ENCODE results near the gene DPP6. TPM values are rescaled to one million over a fixed set of nuclear protein-coding genes. Genes with fewer than 3 reads are reported as not detected.

The DPP6 gene
- total and polyA plus RNA-seq, 10 donors, result 0.11 to 8.7 (median 3.0) TPM

DNA sequence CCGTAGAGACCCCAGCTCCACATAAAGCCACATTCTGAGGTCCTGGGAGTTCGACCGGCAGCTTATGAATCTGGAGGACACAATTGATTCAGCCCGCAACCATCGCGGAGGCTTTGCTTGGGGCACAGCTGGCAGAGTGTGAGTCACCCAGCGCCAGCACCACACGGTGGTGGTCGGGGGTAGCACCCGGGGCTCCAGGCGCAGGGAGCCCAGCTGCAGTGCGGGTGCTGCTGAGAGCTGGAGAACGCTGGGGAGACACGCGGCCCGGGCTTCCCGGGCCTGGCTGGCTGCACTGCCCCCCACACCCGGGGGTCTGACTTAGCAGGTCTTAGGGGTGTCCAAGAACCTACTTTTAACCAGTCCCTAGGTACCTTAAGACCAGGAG lies 862.8 kb downstream of the DPP6 start:
- peaks cover 0 to 10% (median 2%) of the 10 kb centered on the region in 8 donors for H3K9me3 ChIP-seq
- WGBS, 5 donors, result 65 to 81% (median 74%) methylated on average over 6 to 18 of the region's 18 CpGs
- no peak overlapping the region for H3K4me3 ChIP-seq
- H3K36me3 ChIP-seq, result no peaks in the 10 kb centered on the region
- H3K27me3 ChIP-seq (replicated peaks in 1 of 7), result peaks cover 0 to 48% (median 13%) of the 10 kb centered on the region in 7 donors
- no peak overlapping the region for H3K27ac ChIP-seq
- no peak for TF ChIP-seq POLR2AphosphoS5 (IDR thresholded peaks at IDR 0.05)
- TF ChIP-seq, protein P1, sequence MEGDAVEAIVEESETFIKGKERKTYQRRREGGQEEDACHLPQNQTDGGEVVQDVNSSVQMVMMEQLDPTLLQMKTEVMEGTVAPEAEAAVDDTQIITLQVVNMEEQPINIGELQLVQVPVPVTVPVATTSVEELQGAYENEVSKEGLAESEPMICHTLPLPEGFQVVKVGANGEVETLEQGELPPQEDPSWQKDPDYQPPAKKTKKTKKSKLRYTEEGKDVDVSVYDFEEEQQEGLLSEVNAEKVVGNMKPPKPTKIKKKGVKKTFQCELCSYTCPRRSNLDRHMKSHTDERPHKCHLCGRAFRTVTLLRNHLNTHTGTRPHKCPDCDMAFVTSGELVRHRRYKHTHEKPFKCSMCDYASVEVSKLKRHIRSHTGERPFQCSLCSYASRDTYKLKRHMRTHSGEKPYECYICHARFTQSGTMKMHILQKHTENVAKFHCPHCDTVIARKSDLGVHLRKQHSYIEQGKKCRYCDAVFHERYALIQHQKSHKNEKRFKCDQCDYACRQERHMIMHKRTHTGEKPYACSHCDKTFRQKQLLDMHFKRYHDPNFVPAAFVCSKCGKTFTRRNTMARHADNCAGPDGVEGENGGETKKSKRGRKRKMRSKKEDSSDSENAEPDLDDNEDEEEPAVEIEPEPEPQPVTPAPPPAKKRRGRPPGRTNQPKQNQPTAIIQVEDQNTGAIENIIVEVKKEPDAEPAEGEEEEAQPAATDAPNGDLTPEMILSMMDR (IDR thresholded peaks at IDR 0.05 in 8 of 11, conservative IDR thresholded peaks at IDR 0.05 in 3 of 11), result no peak
- no peak for TF ChIP-seq POLR2A (IDR thresholded peaks at IDR 0.05)
- intact Hi-C loops (cut with DNase I; ENCODE audit: low total_unique reads), result no loop called here
- peaks cover 8 to 17% (median 11%) of the 10 kb centered on the region in 6 donors for H3K4me1 ChIP-seq
- DNase-seq, result peak; percentile 62

DNA sequence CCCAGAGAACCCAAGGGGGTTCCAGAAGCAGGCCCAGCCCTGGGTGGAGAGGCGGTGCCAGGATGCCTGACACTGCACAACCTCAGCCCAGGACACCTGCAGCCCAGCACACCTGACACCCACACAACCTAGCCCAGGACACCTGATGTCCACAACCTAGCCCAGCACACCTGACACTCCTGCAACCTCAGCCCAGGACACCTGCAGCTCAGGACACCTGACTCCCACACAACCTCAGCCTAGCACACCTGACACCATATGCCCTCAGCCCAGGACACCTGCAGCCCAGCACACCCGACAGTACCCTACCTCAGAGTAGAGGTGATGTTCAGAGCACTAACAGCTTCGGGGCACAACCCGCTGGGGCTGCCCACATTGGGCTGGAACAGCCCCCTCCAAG lies 863.4 kb downstream of the DPP6 start:
- peaks cover 0 to 46% (median 13%) of the 10 kb centered on the region in 7 donors for H3K27me3 ChIP-seq (replicated peaks in 1 of 7)
- intact Hi-C loops (cut with DNase I; ENCODE audit: low total_unique reads), result no loop called here
- peak; percentile 65 for DNase-seq
- peaks cover 0 to 8% (median 2%) of the 10 kb centered on the region in 8 donors for H3K9me3 ChIP-seq
- H3K4me3 ChIP-seq, result no peak overlapping the region
- peaks cover 8 to 17% (median 11%) of the 10 kb centered on the region in 6 donors for H3K4me1 ChIP-seq
- H3K36me3 ChIP-seq, result no peaks in the 10 kb centered on the region
- no peak overlapping the region for H3K27ac ChIP-seq
- TF ChIP-seq POLR2AphosphoS5 (IDR thresholded peaks at IDR 0.05), result no peak
- TF ChIP-seq, protein P1 (IDR thresholded peaks at IDR 0.05 in 8 of 11, conservative IDR thresholded peaks at IDR 0.05 in 3 of 11), result no peak
- no peak for TF ChIP-seq POLR2A (IDR thresholded peaks at IDR 0.05)
- WGBS, 5 donors, result 86 to 93% (median 92%) methylated on average over 3 to 4 of the region's 4 CpGs

DNA sequence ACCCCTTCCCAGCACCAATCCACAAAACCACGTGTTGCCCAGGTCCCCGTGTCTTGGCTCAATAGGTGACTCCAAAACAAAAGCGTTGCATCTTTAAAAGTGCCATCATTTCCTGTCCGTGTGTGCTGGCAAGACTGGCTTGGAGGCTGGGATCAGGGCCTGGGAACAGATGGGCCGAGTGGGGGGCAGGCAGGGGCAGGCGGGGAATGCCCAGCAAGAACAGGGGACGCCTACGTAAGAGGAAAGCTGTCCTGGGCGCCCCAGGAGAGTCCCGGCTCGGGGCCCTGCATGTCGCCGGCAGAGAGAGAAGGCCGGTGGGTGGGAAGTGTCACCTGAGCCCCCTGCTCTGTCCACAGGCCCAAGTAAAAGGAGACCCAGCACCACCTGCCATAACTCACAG lies 864.2 kb downstream of the DPP6 start:
- DNase-seq, result peak; percentile 59
- Histone ChIP-seq H3K9me3 (peaks cover 0 to under 1% (median 0%) of the 10 kb centered on the region in 8 donors), H3K4me3 (no peak overlapping the region), H3K27me3 (replicated peaks in 1 of 7) (peaks cover 0 to 46% (median 13%) of the 10 kb centered on the region in 7 donors), H3K4me1 (peaks cover 8 to 17% (median 11%) of the 10 kb centered on the region in 6 donors), H3K36me3 (no peaks in the 10 kb centered on the region), H3K27ac (no peak overlapping the region)
- WGBS, 5 donors, result 82 to 87% (median 84%) methylated on average over 14 of the region's 14 CpGs
- TF ChIP-seq POLR2A (IDR thresholded peaks at IDR 0.05) (no peak), POLR2AphosphoS5 (IDR thresholded peaks at IDR 0.05) (no peak)
- TF ChIP-seq, protein P1 (IDR thresholded peaks at IDR 0.05 in 8 of 11, conservative IDR thresholded peaks at IDR 0.05 in 3 of 11), result no peak
- intact Hi-C loops (cut with DNase I; ENCODE audit: low total_unique reads), result no loop called here

DNA sequence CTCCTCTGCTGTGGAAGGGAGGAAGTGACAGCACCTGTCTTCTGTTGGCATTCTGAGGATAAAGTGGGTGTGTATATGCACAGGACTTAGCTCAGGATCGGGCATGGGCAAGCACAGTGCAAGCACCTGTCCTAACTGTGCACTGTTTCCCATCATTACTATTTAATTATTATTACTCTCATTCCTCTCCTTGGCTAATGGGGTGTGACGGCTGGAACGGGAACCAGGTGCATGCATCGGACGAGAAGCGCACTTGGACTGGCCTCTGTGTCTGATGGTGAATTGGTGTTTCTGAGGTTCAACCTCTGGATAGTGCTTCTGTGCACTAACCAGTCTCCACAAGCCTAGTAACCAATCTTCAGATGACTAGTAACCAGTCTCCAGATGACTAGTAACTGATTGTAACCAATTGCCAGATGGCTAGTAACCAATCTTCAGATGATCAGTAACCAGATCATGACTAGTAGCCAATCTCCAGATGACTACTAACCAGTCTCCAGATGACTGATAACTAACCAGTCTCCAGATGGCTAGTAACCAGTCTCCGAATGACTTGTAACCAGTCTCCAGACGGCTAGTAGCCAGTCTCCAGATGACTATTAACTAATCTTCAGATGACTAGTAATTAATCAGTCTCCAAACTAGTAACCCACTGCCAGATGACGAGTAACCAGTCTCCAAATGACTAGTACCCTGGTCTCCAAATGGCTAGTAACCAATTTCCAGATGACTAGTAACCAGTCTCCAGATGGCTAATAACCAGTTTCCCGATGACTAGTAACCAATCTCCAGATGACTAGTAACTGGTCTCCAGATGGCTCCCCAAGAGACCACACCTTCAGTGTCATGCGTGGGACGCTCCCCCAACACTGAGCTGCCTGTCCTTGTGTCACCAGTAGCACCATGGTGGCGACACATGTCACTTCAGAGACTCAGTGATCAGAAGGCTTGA lies 864.9 kb downstream of the DPP6 start:
- intact Hi-C loops (cut with DNase I; ENCODE audit: low total_unique reads), result no loop called here
- H3K27ac ChIP-seq, result no peak overlapping the region
- 87 to 90% (median 89%) methylated on average over 10 to 13 of the region's 13 CpGs for WGBS, 5 donors
- H3K4me1 ChIP-seq, result peaks cover 8 to 17% (median 11%) of the 10 kb centered on the region in 6 donors
- H3K36me3 ChIP-seq, result no peaks in the 10 kb centered on the region
- peak; percentile 44 for DNase-seq
- no peak overlapping the region for H3K4me3 ChIP-seq
- no peak for TF ChIP-seq POLR2AphosphoS5 (IDR thresholded peaks at IDR 0.05)
- no peak for TF ChIP-seq POLR2A (IDR thresholded peaks at IDR 0.05)
- TF ChIP-seq, protein P1 (IDR thresholded peaks at IDR 0.05 in 8 of 11, conservative IDR thresholded peaks at IDR 0.05 in 3 of 11), result no peak
- peaks cover 0 to under 1% (median 0%) of the 10 kb centered on the region in 8 donors for H3K9me3 ChIP-seq
- H3K27me3 ChIP-seq (replicated peaks in 1 of 7), result peaks cover 0 to 46% (median 13%) of the 10 kb centered on the region in 7 donors
